Epithelial cell of esophagus (primary cell): Measurements from ENCODE around the gene FZD8.
A peak's percentile ranks its signal among the peaks of the same experiment; 100 is the strongest.

ENCODE experiments used
- DNase-seq: peaks from one replicate; pipeline ENCODE4 v3.0.0; 2010; ENCODE audit warnings: low read depth
- H3K4me3 ChIP-seq: 2 replicates; pipeline ENCODE4 v1.5.1; 2011; ENCODE audit warnings: mild to moderate bottlenecking, low read length, control low read depth
- TF ChIP-seq, protein P1 (sequence below): IDR thresholded peaks from 2 replicates; pipeline ENCODE4 v1.5.1; 2011; ENCODE audit warnings: low read depth, mild to moderate bottlenecking, low read length, control low read depth, inconsistent platforms; ENCODE audit not compliant: insufficient read depth; ENCODE audit errors: missing control alignments

Gene FZD8

GRCh38 chr10:35631404-35631803, 10.7 kb downstream of the FZD8 start:
- no peak overlapping the region for H3K4me3 ChIP-seq
- no peak for DNase-seq
- TF ChIP-seq, protein P1, sequence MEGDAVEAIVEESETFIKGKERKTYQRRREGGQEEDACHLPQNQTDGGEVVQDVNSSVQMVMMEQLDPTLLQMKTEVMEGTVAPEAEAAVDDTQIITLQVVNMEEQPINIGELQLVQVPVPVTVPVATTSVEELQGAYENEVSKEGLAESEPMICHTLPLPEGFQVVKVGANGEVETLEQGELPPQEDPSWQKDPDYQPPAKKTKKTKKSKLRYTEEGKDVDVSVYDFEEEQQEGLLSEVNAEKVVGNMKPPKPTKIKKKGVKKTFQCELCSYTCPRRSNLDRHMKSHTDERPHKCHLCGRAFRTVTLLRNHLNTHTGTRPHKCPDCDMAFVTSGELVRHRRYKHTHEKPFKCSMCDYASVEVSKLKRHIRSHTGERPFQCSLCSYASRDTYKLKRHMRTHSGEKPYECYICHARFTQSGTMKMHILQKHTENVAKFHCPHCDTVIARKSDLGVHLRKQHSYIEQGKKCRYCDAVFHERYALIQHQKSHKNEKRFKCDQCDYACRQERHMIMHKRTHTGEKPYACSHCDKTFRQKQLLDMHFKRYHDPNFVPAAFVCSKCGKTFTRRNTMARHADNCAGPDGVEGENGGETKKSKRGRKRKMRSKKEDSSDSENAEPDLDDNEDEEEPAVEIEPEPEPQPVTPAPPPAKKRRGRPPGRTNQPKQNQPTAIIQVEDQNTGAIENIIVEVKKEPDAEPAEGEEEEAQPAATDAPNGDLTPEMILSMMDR = no peak

DNA sequence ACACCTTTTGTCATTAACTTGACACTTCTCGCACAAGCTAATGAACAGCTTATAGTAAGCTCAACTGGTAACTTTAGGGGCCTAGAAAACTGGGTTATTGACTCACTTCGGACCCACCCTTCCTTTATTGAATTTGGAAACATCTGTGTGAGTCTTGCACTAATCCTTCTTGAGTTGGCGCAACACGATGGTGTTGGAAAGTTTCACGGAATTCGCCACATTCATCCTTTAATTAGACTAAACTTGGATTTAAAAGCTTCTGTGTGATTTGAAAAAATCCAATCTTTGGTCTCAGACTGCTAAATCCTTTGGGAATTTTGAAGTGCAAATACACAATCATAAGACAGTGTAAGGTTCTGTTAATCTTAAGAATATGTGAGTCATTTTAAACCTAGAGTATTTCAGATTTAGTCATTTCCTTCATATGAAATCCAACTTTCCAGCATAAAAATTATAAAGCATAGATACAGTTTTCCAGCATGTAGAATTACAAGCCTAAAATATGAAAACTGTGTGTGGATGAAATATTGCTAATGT, 15.1 kb downstream of the FZD8 start:
- TF ChIP-seq, protein P1 = no peak
- DNase-seq = no peak
- H3K4me3 ChIP-seq = no peak overlapping the region

DNA sequence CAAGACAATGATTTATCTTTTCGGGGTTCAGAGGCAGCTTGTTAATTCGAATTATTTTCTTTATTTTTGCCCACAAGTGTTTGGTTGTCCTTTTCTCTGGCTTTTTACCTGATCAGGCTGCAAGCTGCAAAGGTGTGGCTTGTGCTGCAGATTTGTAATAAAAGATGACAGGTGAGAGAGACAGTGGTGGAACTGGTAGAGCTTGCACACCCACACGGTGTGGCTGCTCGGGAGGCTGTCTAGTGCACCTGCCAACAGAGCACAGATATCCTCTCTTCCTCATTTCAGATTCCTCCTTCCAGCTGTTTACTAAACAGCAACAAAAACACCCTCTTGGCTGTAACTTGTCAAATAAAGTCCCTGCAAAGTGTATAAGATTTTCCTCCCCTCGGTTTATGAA, 27.8 kb downstream of the FZD8 start:
- DNase-seq = peak; percentile 45
- TF ChIP-seq, protein P1 = no peak
- no peak overlapping the region for H3K4me3 ChIP-seq

DNA sequence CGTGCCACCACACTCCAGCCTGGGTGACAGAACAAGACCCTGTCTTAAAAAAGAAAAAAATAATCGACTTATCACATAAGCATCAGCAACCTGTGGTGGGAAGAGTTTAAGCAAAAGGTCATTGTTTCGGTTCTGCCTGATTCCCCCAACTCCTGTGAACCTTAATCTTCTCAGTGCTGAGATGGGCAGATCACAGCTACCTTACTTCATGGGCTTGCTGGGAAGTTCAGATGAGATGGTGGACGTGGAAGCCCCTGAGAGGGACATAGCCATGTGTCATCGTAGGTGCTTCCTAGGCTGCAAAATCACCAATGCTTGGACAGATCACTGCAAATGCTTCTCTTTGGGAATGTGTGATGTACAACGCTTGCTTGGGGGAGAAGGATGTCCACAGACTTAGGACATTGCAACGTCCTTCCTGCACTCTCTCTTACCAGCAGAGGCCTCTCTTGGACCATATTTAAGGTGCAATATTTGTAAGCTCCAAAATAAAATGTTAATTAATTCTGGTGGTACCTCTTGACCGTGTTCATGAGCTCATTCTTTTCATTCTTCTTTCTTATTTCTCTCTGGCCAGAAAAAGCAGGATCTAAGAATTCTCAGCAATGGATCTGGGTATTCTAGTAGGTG, 28.4 kb downstream of the FZD8 start:
- H3K4me3 ChIP-seq = no peak overlapping the region
- peak; percentile 43 for DNase-seq
- TF ChIP-seq, protein P1 = peak; percentile 45

- TF ChIP-seq, protein P1 = no peak
- H3K4me3 ChIP-seq = no peak overlapping the region
- DNase-seq = no peak
These were observed 29.0 kb downstream of the FZD8 start for GRCh38 chr10:35613107-35613440.

GRCh38 chr10:35612385-35613106, 29.6 kb downstream of the FZD8 start:
- no peak for DNase-seq
- H3K4me3 ChIP-seq = no peak overlapping the region
- TF ChIP-seq, protein P1 = no peak
